HG03060 (cell line): ENCODE results near the gene MAP3K14.

Source experiments
- ATAC-seq: cut with Tn5 transposase; IDR thresholded peaks from one replicate; pipeline ENCODE4 v1.9.1; 2021; ENCODE audit warnings: low read depth, moderate number of reproducible peaks; ENCODE audit not compliant: unreplicated experiment

The MAP3K14 gene

GRCh38 chr17:45339646-45340605 lies 23.1 kb upstream of the MAP3K14 start:
- no peak for ATAC-seq

- no peak for ATAC-seq
Observed at GRCh38 chr17:45338996-45339535, 22.2 kb upstream of the MAP3K14 start.

GRCh38 chr17:45338023-45338781 lies 21.4 kb upstream of the MAP3K14 start:
- ATAC-seq, result no peak

- ATAC-seq, result no peak
Observed at GRCh38 chr17:45336390-45337182, 19.8 kb upstream of the MAP3K14 start.

- no peak for ATAC-seq
Observed at GRCh38 chr17:45335721-45336120, 18.9 kb upstream of the MAP3K14 start.

- no peak for ATAC-seq
Observed at GRCh38 chr17:45334701-45335677, 18.2 kb upstream of the MAP3K14 start.

GRCh38 chr17:45334231-45334630 lies 17.4 kb upstream of the MAP3K14 start:
- ATAC-seq, result no peak

- no peak for ATAC-seq
Observed at GRCh38 chr17:45333702-45334092, 16.9 kb upstream of the MAP3K14 start.

- ATAC-seq, result no peak
Observed at GRCh38 chr17:45332989-45333701, 16.3 kb upstream of the MAP3K14 start.

GRCh38 chr17:45332505-45332904 lies 15.7 kb upstream of the MAP3K14 start:
- ATAC-seq, result no peak

GRCh38 chr17:45326626-45327025 lies 9.8 kb upstream of the MAP3K14 start:
- ATAC-seq, result no peak

- no peak for ATAC-seq
Observed at GRCh38 chr17:45325810-45326209, 9.0 kb upstream of the MAP3K14 start.

GRCh38 chr17:45324336-45324735 lies 7.5 kb upstream of the MAP3K14 start:
- ATAC-seq, result no peak

GRCh38 chr17:45322168-45322567 lies 5.3 kb upstream of the MAP3K14 start:
- no peak for ATAC-seq

GRCh38 chr17:45320931-45321461 lies 4.2 kb upstream of the MAP3K14 start:
- ATAC-seq, result no peak

GRCh38 chr17:45320349-45320930 lies 3.6 kb upstream of the MAP3K14 start:
- ATAC-seq, result no peak

GRCh38 chr17:45319239-45319703 lies 2.5 kb upstream of the MAP3K14 start:
- ATAC-seq, result no peak
